Upper lobe of left lung (tissue), 4 donors: Measurements from ENCODE around the gene SNX13.

Experiments used
- CTCF ChIP-seq, 6 experiments: fragments of 450-650 bp in 4 of 6; fragments of 200-600 bp in 2 of 6; sonication (generic) in 2 of 6; IDR thresholded peaks; one replicate each; pipeline ENCODE4 v1.5.1; 2016 to 2019; ENCODE audit warnings: antibody characterized with exemption in 6 of 6
- EP300 ChIP-seq, 4 donors: sonication (generic); formaldehyde crosslinking; IDR thresholded peaks; one replicate each; pipeline ENCODE4 v1.5.1; 2017; ENCODE audit warnings: antibody characterized with exemption in 4 of 4, control low read depth in 2 of 4
- POLR2A ChIP-seq, 4 donors: fragments of 450-650 bp; IDR thresholded peaks; one replicate each; pipeline ENCODE4 v1.5.1; 2016 to 2017; ENCODE audit warnings: antibody characterized with exemption in 4 of 4, mild to moderate bottlenecking in 2 of 4

- no peak for TF ChIP-seq CTCF (IDR thresholded peaks at IDR 0.05)
- no peak for TF ChIP-seq EP300 (IDR thresholded peaks at IDR 0.05)
- no peak for TF ChIP-seq POLR2A (IDR thresholded peaks at IDR 0.05)
Measured at GRCh38 chr7:17879075-17879661, 61.1 kb downstream of the SNX13 start.
